ENCODE measurements around the gene EDRF1. TPM values are rescaled to one million over a fixed set of nuclear protein-coding genes. Genes with fewer than 3 reads are reported as not detected.

The EDRF1 gene
- total and polyA plus RNA-seq, 2 of the 4 experiments (the other 2 are of a cell fraction) = 17.0 to 24.9 TPM

DNA sequence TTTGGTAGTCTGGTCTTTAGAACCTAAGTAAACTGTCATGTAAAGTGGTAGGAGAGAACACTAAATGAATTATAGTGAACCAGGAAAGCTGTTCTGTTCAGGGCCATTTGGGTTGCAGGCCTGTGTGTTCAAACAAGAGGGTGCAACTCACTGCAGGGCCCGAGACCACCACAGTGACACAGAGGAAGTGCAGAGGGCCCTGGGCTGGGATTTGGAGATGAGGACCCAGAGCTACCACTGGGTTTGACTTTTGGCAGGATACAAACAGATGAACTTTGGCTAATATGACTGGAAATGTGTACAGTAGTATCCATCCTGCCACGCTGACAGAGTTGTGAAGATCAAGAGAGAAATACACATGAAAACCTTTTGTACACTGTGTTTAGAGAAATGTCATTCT is 46.3 kb downstream of the EDRF1 start:
- H3K4me3 ChIP-seq (ENCODE audit: insufficient read depth, low read depth, low read length) = no peak overlapping the region
- no peak overlapping the region for H2AFZ ChIP-seq (replicated peaks; ENCODE audit: low read length, poor library complexity)
- H3K23ac ChIP-seq (ENCODE audit: low read depth, low read length) = no peak overlapping the region
- no peak overlapping the region for H3K4ac ChIP-seq (ENCODE audit: low read depth, low read length)
- ATAC-seq (ENCODE audit: low read depth) (no peak), DNase-seq (no peak)
- no peaks in the 10 kb centered on the region for H3K9me1 ChIP-seq (ENCODE audit: insufficient read depth, low read length)
- no peaks in the 10 kb centered on the region for H3K9me3 ChIP-seq (ENCODE audit: control insufficient read depth, insufficient read depth, low read length)
- H3K4me2 ChIP-seq (ENCODE audit: low read depth, low read length) = no peak overlapping the region
- H2BK15ac ChIP-seq (ENCODE audit: low read depth, low read length) = no peak overlapping the region
- in situ Hi-C loops (cut with MboI; ENCODE audit: low sequenced_read_pairs) (no loop called here), dilution Hi-C loops (cut with HindIII; ENCODE audit: low sequenced_read_pairs, unreplicated experiment) (no loop called here), intact Hi-C loops (cut with micrococcal nuclease) (no loop called here)
- no peak overlapping the region for H3K14ac ChIP-seq (replicated peaks; ENCODE audit: low read depth, low read length)
- WGBS, 2 experiments (ENCODE audit: extremely low coverage in 2 of 2, insufficient read length in 1 of 2) = no CpG with 5 or more reads among the region's 2 CpGs
- H4K20me1 ChIP-seq (ENCODE audit: insufficient read depth, low read length) = no peaks in the 10 kb centered on the region
- no peak for TF ChIP-seq MXI1 (IDR thresholded peaks at IDR 0.05; ENCODE audit: borderline replicate concordance, low read depth, low read length)
- no peak for TF ChIP-seq NFE2L2 (IDR thresholded peaks at IDR 0.05; ENCODE audit: low read depth, low read length)
- TF ChIP-seq RCOR1 (IDR thresholded peaks at IDR 0.05; ENCODE audit: insufficient replicate concordance, low read length) = no peak
- TF ChIP-seq RFX5 (IDR thresholded peaks at IDR 0.05; ENCODE audit: low read depth, low read length) = no peak
- TF ChIP-seq, protein P1, sequence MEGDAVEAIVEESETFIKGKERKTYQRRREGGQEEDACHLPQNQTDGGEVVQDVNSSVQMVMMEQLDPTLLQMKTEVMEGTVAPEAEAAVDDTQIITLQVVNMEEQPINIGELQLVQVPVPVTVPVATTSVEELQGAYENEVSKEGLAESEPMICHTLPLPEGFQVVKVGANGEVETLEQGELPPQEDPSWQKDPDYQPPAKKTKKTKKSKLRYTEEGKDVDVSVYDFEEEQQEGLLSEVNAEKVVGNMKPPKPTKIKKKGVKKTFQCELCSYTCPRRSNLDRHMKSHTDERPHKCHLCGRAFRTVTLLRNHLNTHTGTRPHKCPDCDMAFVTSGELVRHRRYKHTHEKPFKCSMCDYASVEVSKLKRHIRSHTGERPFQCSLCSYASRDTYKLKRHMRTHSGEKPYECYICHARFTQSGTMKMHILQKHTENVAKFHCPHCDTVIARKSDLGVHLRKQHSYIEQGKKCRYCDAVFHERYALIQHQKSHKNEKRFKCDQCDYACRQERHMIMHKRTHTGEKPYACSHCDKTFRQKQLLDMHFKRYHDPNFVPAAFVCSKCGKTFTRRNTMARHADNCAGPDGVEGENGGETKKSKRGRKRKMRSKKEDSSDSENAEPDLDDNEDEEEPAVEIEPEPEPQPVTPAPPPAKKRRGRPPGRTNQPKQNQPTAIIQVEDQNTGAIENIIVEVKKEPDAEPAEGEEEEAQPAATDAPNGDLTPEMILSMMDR (conservative IDR thresholded peaks at IDR 0.05; ENCODE audit: low read depth, low read length) = no peak
- no peak for TF ChIP-seq BHLHE40 (IDR thresholded peaks at IDR 0.05; ENCODE audit: low read depth, low read length)
- TF ChIP-seq, protein P2, sequence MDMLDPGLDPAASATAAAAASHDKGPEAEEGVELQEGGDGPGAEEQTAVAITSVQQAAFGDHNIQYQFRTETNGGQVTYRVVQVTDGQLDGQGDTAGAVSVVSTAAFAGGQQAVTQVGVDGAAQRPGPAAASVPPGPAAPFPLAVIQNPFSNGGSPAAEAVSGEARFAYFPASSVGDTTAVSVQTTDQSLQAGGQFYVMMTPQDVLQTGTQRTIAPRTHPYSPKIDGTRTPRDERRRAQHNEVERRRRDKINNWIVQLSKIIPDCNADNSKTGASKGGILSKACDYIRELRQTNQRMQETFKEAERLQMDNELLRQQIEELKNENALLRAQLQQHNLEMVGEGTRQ (IDR thresholded peaks at IDR 0.05; ENCODE audit: low read depth, low read length) = no peak
- no peak for TF ChIP-seq MAZ (IDR thresholded peaks at IDR 0.05; ENCODE audit: borderline replicate concordance, low read depth, low read length)
- TF ChIP-seq MAFK (IDR thresholded peaks at IDR 0.05; ENCODE audit: low read depth, low read length) = no peak
- no peak for TF ChIP-seq RAD21 (IDR thresholded peaks at IDR 0.05; ENCODE audit: low read length)
- TF ChIP-seq, protein P3, sequence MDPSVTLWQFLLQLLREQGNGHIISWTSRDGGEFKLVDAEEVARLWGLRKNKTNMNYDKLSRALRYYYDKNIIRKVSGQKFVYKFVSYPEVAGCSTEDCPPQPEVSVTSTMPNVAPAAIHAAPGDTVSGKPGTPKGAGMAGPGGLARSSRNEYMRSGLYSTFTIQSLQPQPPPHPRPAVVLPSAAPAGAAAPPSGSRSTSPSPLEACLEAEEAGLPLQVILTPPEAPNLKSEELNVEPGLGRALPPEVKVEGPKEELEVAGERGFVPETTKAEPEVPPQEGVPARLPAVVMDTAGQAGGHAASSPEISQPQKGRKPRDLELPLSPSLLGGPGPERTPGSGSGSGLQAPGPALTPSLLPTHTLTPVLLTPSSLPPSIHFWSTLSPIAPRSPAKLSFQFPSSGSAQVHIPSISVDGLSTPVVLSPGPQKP (IDR thresholded peaks at IDR 0.05; ENCODE audit: borderline replicate concordance, low read depth, low read length) = no peak
- no peak for TF ChIP-seq FOS (IDR thresholded peaks at IDR 0.05; ENCODE audit: low read depth, low read length)
- TF ChIP-seq POLR2A (IDR thresholded peaks at IDR 0.05; ENCODE audit: low read depth, low read length) = no peak
- TF ChIP-seq CHD1 (IDR thresholded peaks at IDR 0.05; ENCODE audit: low read depth, low read length) = no peak
- TF ChIP-seq CEBPB (IDR thresholded peaks at IDR 0.05; ENCODE audit: low read depth, low read length) = no peak
- TF ChIP-seq SMC3 (IDR thresholded peaks at IDR 0.05; ENCODE audit: low read depth, low read length) = no peak
- no peak overlapping the region for H3K18ac ChIP-seq (ENCODE audit: low read depth, low read length)
- no peak overlapping the region for H2BK5ac ChIP-seq (ENCODE audit: low read depth, low read length, poor library complexity, severe bottlenecking)
- no peak overlapping the region for H2BK20ac ChIP-seq (ENCODE audit: low read depth, low read length)
- no peak overlapping the region for H2AK9ac ChIP-seq (replicated peaks; ENCODE audit: low read depth, low read length, poor library complexity)
- no peaks in the 10 kb centered on the region for H3K79me1 ChIP-seq (ENCODE audit: low read depth in 1 of 2, low read length in 2 of 2)
- H4K5ac ChIP-seq (ENCODE audit: low read depth, low read length) = no peak overlapping the region
- H3K4me1 ChIP-seq (ENCODE audit: control insufficient read depth, insufficient read depth, low read length) = no peaks in the 10 kb centered on the region
- no TSS peak for BruUV-seq (replicated peaks)
- H3K27ac ChIP-seq (ENCODE audit: insufficient read depth, low read length) = no peak overlapping the region
- H4K91ac ChIP-seq (ENCODE audit: insufficient read depth, low read depth, low read length) = no peak overlapping the region
- no peak overlapping the region for H2AK5ac ChIP-seq (ENCODE audit: low read depth, low read length)
- no peak overlapping the region for H3K9ac ChIP-seq (ENCODE audit: low read depth, low read length)
- peaks cover 22% of the 10 kb centered on the region for H3K36me3 ChIP-seq (ENCODE audit: control insufficient read depth, insufficient read depth, low read length)
- no peak overlapping the region for H4K8ac ChIP-seq (ENCODE audit: low read depth in 2 of 2, low read length in 2 of 2)
- ChIA-PET CTCF (no interaction called here), POLR2A (ENCODE audit: unreplicated experiment) (no interaction called here)
- no peak overlapping the region for H2BK120ac ChIP-seq (ENCODE audit: low read depth, low read length)
- H3K56ac ChIP-seq (ENCODE audit: extremely low read depth, insufficient read depth, low read length) = no peak overlapping the region
- H3K27me3 ChIP-seq (ENCODE audit: control insufficient read depth, insufficient read depth, low read length) = no peaks in the 10 kb centered on the region

All from IMR-90 (cell line).